Loucy (cell line): ENCODE data around the gene PARP15.

Source experiments
- EZH2phosphoT487 ChIP-seq: fragments of 200-600 bp; IDR thresholded peaks from 2 replicates; pipeline ENCODE4 v1.6.1; 2018; ENCODE audit warnings: antibody characterized with exemption, mild to moderate bottlenecking, moderate library complexity, borderline replicate concordance
- TF ChIP-seq, protein P1 (sequence below): fragments of 200-600 bp; sonication (generic); conservative IDR thresholded peaks from 2 replicates; pipeline ENCODE4 v1.5.1; 2014; ENCODE audit warnings: mild to moderate bottlenecking, antibody characterized with exemption, low read length

- TF ChIP-seq, protein P1, sequence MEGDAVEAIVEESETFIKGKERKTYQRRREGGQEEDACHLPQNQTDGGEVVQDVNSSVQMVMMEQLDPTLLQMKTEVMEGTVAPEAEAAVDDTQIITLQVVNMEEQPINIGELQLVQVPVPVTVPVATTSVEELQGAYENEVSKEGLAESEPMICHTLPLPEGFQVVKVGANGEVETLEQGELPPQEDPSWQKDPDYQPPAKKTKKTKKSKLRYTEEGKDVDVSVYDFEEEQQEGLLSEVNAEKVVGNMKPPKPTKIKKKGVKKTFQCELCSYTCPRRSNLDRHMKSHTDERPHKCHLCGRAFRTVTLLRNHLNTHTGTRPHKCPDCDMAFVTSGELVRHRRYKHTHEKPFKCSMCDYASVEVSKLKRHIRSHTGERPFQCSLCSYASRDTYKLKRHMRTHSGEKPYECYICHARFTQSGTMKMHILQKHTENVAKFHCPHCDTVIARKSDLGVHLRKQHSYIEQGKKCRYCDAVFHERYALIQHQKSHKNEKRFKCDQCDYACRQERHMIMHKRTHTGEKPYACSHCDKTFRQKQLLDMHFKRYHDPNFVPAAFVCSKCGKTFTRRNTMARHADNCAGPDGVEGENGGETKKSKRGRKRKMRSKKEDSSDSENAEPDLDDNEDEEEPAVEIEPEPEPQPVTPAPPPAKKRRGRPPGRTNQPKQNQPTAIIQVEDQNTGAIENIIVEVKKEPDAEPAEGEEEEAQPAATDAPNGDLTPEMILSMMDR, result no peak
- TF ChIP-seq EZH2phosphoT487, result no peak
These were observed 85.1 kb downstream of the PARP15 start for GRCh38 chr3:122662505-122662904.
